A673 (cell line): Measurements from ENCODE around the gene USP10.

ENCODE experiments used
- CTCF ChIP-seq: fragments of 300-800, 200-600 bp; sonication (generic); conservative IDR thresholded peaks from 2 replicates; pipeline ENCODE4 v1.5.1; 2017; ENCODE audit warnings: low read depth, mild to moderate bottlenecking, antibody characterized with exemption, low read length, moderate library complexity, mixed read lengths
- EZH2 ChIP-seq: fragments of 200-600 bp; sonication (generic); IDR thresholded peaks from 2 replicates; pipeline ENCODE4 v1.6.1; 2017; ENCODE audit warnings: borderline replicate concordance, low read depth, mild to moderate bottlenecking, mixed read lengths, antibody characterized with exemption, low read length; ENCODE audit not compliant: poor library complexity, severe bottlenecking

- TF ChIP-seq CTCF (no peak), EZH2 (no peak)
These were observed 44.8 kb upstream of the USP10 start for GRCh38 chr16:84654998-84655397.
